Neuronal stem cell (in vitro differentiated cells): ENCODE data around the gene PRTFDC1.
A peak's percentile ranks its signal among the peaks of the same experiment; 100 is the strongest.

Experiments
- DNase-seq: peaks from one replicate; pipeline ENCODE4 v3.0.0-alpha.2; 2013; ENCODE audit warnings: low spot score
- H2AFZ ChIP-seq: one replicate; pipeline ENCODE4 v1.6.1; 2013; ENCODE audit warnings: mild to moderate bottlenecking, low read length, inconsistent platforms
- H2AK5ac ChIP-seq: 2 replicates; pipeline ENCODE4 v1.6.1; 2013; ENCODE audit warnings: low read depth, mild to moderate bottlenecking, inconsistent platforms, low read length, moderate library complexity, mixed read lengths
- H2BK120ac ChIP-seq: 2 replicates; pipeline ENCODE4 v1.6.1; 2013; ENCODE audit warnings: low read depth, mild to moderate bottlenecking, inconsistent platforms, low read length, moderate library complexity, mixed read lengths
- H2BK12ac ChIP-seq: one replicate; pipeline ENCODE4 v1.6.1; 2013; ENCODE audit warnings: low read length, inconsistent platforms
- H2BK15ac ChIP-seq: 2 replicates; pipeline ENCODE4 v1.6.1; 2013; ENCODE audit warnings: mild to moderate bottlenecking, low read length, inconsistent platforms, mixed read lengths
- H2BK5ac ChIP-seq: one replicate; pipeline ENCODE4 v1.6.1; 2013; ENCODE audit warnings: inconsistent platforms, mild to moderate bottlenecking, low read length, moderate library complexity
- H3K14ac ChIP-seq: one replicate; pipeline ENCODE4 v1.6.1; 2013; ENCODE audit warnings: low read length, inconsistent platforms
- H3K18ac ChIP-seq: 2 replicates; pipeline ENCODE4 v1.6.1; 2013; ENCODE audit warnings: low read length, inconsistent platforms
- H3K23ac ChIP-seq: 2 replicates; pipeline ENCODE4 v1.6.1; 2013; ENCODE audit warnings: low read depth, mild to moderate bottlenecking, mixed read lengths, low read length, inconsistent platforms; ENCODE audit not compliant: poor library complexity
- H3K27ac ChIP-seq: replicated peaks from 3 replicates; pipeline ENCODE4 v1.5.1; 2013; ENCODE audit warnings: low read length, inconsistent platforms
- H3K27me3 ChIP-seq, 3 experiments: 2 replicates each; pipeline ENCODE4 v1.6.1; 2013; ENCODE audit warnings: low read length in 3 of 3, mild to moderate bottlenecking in 2 of 3, inconsistent platforms in 1 of 3, low read depth in 1 of 3, mixed read lengths in 1 of 3, moderate library complexity in 1 of 3; ENCODE audit not compliant: control insufficient read depth in 3 of 3, insufficient read depth in 3 of 3
- H3K36me3 ChIP-seq, 2 donors: replicated peaks in 1 of 2; 2 replicates each; pipeline ENCODE4 v1.6.1; 2013; ENCODE audit warnings: low read length in 2 of 2; ENCODE audit not compliant: control insufficient read depth in 2 of 2, insufficient read depth in 2 of 2
- H3K4ac ChIP-seq: 2 replicates; pipeline ENCODE4 v1.6.1; 2013; ENCODE audit warnings: inconsistent platforms, mild to moderate bottlenecking, low read length, moderate library complexity
- H3K4me1 ChIP-seq, 2 donors: 1 replicate in 1 of 2; 2 replicates in 1 of 2; pipeline ENCODE4 v1.6.1; 2013; ENCODE audit warnings: low read length in 2 of 2, low read depth in 1 of 2; ENCODE audit not compliant: control insufficient read depth in 2 of 2, insufficient read depth in 1 of 2
- H3K4me2 ChIP-seq: one replicate; pipeline ENCODE4 v1.6.1; 2013; ENCODE audit warnings: mild to moderate bottlenecking, low read length, inconsistent platforms; ENCODE audit not compliant: insufficient read depth, poor library complexity, severe bottlenecking
- H3K4me3 ChIP-seq, 2 donors: 2 replicates each; pipeline ENCODE4 v1.5.1; 2013; ENCODE audit warnings: low read length in 2 of 2, mild to moderate bottlenecking in 2 of 2, inconsistent platforms in 1 of 2, moderate library complexity in 1 of 2
- H3K79me1 ChIP-seq: one replicate; pipeline ENCODE4 v1.6.1; 2013; ENCODE audit warnings: low read depth, mild to moderate bottlenecking, inconsistent platforms, low read length, moderate library complexity
- H3K9ac ChIP-seq: one replicate; pipeline ENCODE4 v1.6.1; 2013; ENCODE audit warnings: mild to moderate bottlenecking, low read depth, low read length, inconsistent platforms; ENCODE audit not compliant: poor library complexity
- H3K9me3 ChIP-seq, 2 donors: replicated peaks in 1 of 2; 2 replicates each; pipeline versions ENCODE3 to v1.6.1; 2013; ENCODE audit warnings: low read length in 2 of 2, mild to moderate bottlenecking in 2 of 2, inconsistent platforms in 1 of 2, low read depth in 1 of 2, mixed read lengths in 1 of 2, moderate library complexity in 1 of 2; ENCODE audit not compliant: control insufficient read depth in 2 of 2, insufficient read depth in 1 of 2
- H4K8ac ChIP-seq: one replicate; pipeline ENCODE4 v1.6.1; 2013; ENCODE audit warnings: low read depth, mild to moderate bottlenecking, inconsistent platforms, low read length, moderate library complexity
- H4K91ac ChIP-seq: one replicate; pipeline ENCODE4 v1.6.1; 2013; ENCODE audit warnings: low read length, low read depth, mild to moderate bottlenecking, inconsistent platforms; ENCODE audit not compliant: poor library complexity
- WGBS, 2 donors: extraction: QIAGEN DNeasy Blood & Tissue Kit; methylation state at CpG; one replicate each; pipeline ENCODE4 v1.1.7; 2013; ENCODE audit warnings: missing lambda C conversion rate in 2 of 2, mixed read lengths in 1 of 2; ENCODE audit not compliant: insufficient read length in 2 of 2, insufficient replicate concordance in 1 of 2; ENCODE audit errors: extremely low coverage in 2 of 2; 5-methylcytosine and 5-hydroxymethylcytosine counted together

The PRTFDC1 gene

GRCh38 chr10:24873281-24873683 lies 79.1 kb downstream of the PRTFDC1 start:
- no peak overlapping the region for H3K14ac ChIP-seq
- no peak overlapping the region for H2BK120ac ChIP-seq
- no peak overlapping the region for H3K4me3 ChIP-seq
- H2AK5ac ChIP-seq, result no peak overlapping the region
- no peaks in the 10 kb centered on the region for H3K36me3 ChIP-seq
- no peak overlapping the region for H3K18ac ChIP-seq
- H3K27ac ChIP-seq, result no peak overlapping the region
- H2AFZ ChIP-seq, result no peak overlapping the region
- H3K9me3 ChIP-seq, result peaks cover 0 to 5% of the 10 kb centered on the region in 2 donors
- H3K4me2 ChIP-seq, result no peak overlapping the region
- no CpG with 5 or more reads among the region's 4 CpGs for WGBS, 2 donors
- no peak overlapping the region for H4K91ac ChIP-seq
- no peak overlapping the region for H3K9ac ChIP-seq
- no peak overlapping the region for H2BK5ac ChIP-seq
- H3K4ac ChIP-seq, result no peak overlapping the region
- no peak for DNase-seq
- H2BK15ac ChIP-seq, result no peak overlapping the region
- H4K8ac ChIP-seq, result no peak overlapping the region
- H3K79me1 ChIP-seq, result no peaks in the 10 kb centered on the region
- H3K27me3 ChIP-seq, result no peaks in the 10 kb centered on the region
- no peak overlapping the region for H3K23ac ChIP-seq
- H3K4me1 ChIP-seq, result peaks cover 7 to 12% of the 10 kb centered on the region in 2 donors
- no peak overlapping the region for H2BK12ac ChIP-seq

- Histone ChIP-seq H3K79me1 (no peaks in the 10 kb centered on the region), H2AK5ac (no peak overlapping the region), H4K8ac (no peak overlapping the region), H3K4me3 (no peak overlapping the region), H2BK120ac (no peak overlapping the region), H2BK12ac (no peak overlapping the region), H3K9me3 (peaks cover 0 to 5% of the 10 kb centered on the region in 2 donors), H3K18ac (no peak overlapping the region), H2BK15ac (no peak overlapping the region), H3K36me3 (no peaks in the 10 kb centered on the region), H3K4me1 (peaks cover 5 to 10% of the 10 kb centered on the region in 2 donors), H3K9ac (no peak overlapping the region), H3K4me2 (no peak overlapping the region), H3K27ac (no peak overlapping the region), H3K4ac (no peak overlapping the region), H3K27me3 (no peaks in the 10 kb centered on the region), H2AFZ (no peak overlapping the region), H2BK5ac (no peak overlapping the region), H4K91ac (no peak overlapping the region), H3K23ac (no peak overlapping the region), H3K14ac (no peak overlapping the region)
- no CpG with 5 or more reads among the region's 3 CpGs for WGBS, 2 donors
- DNase-seq, result no peak
Observed at GRCh38 chr10:24872790-24873182, 79.6 kb downstream of the PRTFDC1 start.

GRCh38 chr10:24872049-24872789 lies 80.2 kb downstream of the PRTFDC1 start:
- no peak overlapping the region for H3K4me2 ChIP-seq
- no peak overlapping the region for H3K23ac ChIP-seq
- WGBS, 2 donors, result no CpG with 5 or more reads among the region's 6 CpGs

GRCh38 chr10:24871011-24871935 lies 81.1 kb downstream of the PRTFDC1 start:
- peak overlapping the region; percentile 86 for H2AFZ ChIP-seq
- H3K14ac ChIP-seq, result no peak overlapping the region
- H3K4ac ChIP-seq, result no peak overlapping the region
- no peak overlapping the region for H2AK5ac ChIP-seq
- H2BK12ac ChIP-seq, result no peak overlapping the region
- H3K27ac ChIP-seq, result no peak overlapping the region
- H3K9me3 ChIP-seq, result peaks cover 0 to 5% of the 10 kb centered on the region in 2 donors
- H3K36me3 ChIP-seq, result no peaks in the 10 kb centered on the region
- no peaks in the 10 kb centered on the region for H3K79me1 ChIP-seq
- DNase-seq, result no peak
- peaks cover 7 to 20% of the 10 kb centered on the region in 2 donors for H3K4me1 ChIP-seq
- no peak overlapping the region for H2BK15ac ChIP-seq
- H4K91ac ChIP-seq, result no peak overlapping the region
- no peaks in the 10 kb centered on the region for H3K27me3 ChIP-seq
- H3K18ac ChIP-seq, result no peak overlapping the region
- H3K9ac ChIP-seq, result no peak overlapping the region
- no peak overlapping the region for H4K8ac ChIP-seq
- peak overlapping the region in 1 of 2 donors; percentile 48 for H3K4me3 ChIP-seq
- no peak overlapping the region for H3K23ac ChIP-seq
- no peak overlapping the region for H3K4me2 ChIP-seq
- no peak overlapping the region for H2BK120ac ChIP-seq
- H2BK5ac ChIP-seq, result no peak overlapping the region
- no CpG with 5 or more reads among the region's 13 CpGs for WGBS, 2 donors

More at GRCh38 chr10:24872049-24872789, 80.2 kb downstream of the PRTFDC1 start:
- H3K4ac ChIP-seq, result no peak overlapping the region
- H3K4me1 ChIP-seq, result peaks cover 6 to 12% of the 10 kb centered on the region in 2 donors
- peak overlapping the region; percentile 1 for H3K27ac ChIP-seq
- no peak overlapping the region for H2BK120ac ChIP-seq
- H3K36me3 ChIP-seq, result no peaks in the 10 kb centered on the region
- no peak overlapping the region for H3K18ac ChIP-seq
- H3K4me3 ChIP-seq, result peak overlapping the region in 1 of 2 donors; percentile 48
- peak overlapping the region; percentile 86 for H2AFZ ChIP-seq
- H3K14ac ChIP-seq, result no peak overlapping the region
- H3K9ac ChIP-seq, result no peak overlapping the region
- H3K9me3 ChIP-seq, result peaks cover 0 to 5% of the 10 kb centered on the region in 2 donors
- no peak overlapping the region for H4K91ac ChIP-seq
- no peak overlapping the region for H4K8ac ChIP-seq
- H2BK12ac ChIP-seq, result no peak overlapping the region
- H2BK15ac ChIP-seq, result no peak overlapping the region
- no peak for DNase-seq
- H3K79me1 ChIP-seq, result no peaks in the 10 kb centered on the region
- no peaks in the 10 kb centered on the region for H3K27me3 ChIP-seq
- H2AK5ac ChIP-seq, result no peak overlapping the region
- no peak overlapping the region for H2BK5ac ChIP-seq
